Endothelial cell of hepatic sinusoid (primary cell): Measurements from ENCODE around the gene OR13J1.
"Not testable (repeated sequence)": the region's sequence is repeated elsewhere in the genome, so short reads cannot be mapped to it uniquely, and the experiment has no call there.

Experiments used
- in situ Hi-C: cut with HindIII; loops from 2 replicates; pipeline ENCODE4 v1.10.0; 2017; ENCODE audit warnings: low sequenced_read_pairs

Gene OR13J1

DNA sequence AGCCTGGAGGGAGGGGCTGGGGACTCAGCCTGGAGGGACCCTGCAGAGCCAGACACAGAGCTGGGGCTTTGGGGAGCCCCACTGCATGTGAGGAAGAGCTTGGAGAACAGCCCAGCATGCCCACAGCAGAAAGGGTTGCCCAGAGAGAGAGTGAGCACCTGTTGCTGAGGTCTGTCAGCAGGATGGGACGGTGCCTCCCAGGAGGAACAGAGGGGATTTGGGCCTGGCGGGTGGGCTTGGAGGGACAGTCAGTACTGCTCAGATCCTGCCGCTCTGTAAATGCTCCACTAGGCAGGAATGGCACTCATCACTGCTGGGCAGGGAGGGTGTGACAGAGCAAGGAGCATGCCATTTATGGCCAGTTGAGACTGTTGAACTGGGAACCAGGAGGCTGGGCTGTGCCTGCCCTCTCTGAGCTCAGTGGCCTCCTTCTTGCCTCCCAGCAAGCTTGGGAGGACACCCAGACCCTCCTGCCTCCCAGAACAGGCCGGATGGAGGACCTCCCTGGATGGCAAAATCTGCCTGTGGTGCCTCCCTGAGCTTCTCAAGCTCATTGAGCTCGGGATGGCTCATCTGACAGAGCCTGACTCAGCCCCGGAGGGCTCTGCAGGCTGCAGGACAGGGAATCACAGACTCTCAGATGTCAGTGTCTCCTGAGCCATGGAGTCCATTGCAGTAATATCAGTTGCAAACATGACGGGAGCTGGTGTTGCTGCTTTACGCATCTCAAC lies 35.0 kb upstream of the OR13J1 start:
- in situ Hi-C loops = loop anchor here (5.0 kb wide), 1 partner anchor 98 kb away; no protein-coding TSS in a partner anchor

DNA sequence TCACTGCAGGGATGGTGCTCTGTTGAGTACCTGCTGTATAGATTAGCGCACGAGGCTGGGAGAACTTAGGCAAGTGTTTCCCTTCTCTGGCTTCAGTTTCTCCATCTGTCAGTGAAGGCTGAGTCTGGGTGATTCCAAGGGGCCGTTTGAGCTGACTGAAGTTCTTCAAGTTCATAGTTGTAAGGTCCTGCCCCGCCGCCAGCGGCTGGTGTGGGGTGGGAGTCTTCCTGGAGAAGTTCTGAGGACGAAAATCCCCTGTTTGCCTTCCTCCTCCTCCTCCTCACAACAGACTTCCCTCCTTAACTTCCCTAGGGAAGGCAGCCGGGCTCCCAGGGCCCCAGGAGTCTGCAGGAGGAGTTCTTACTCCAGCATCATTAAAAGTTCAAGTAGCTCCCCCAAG lies 34.1 kb upstream of the OR13J1 start:
- in situ Hi-C loops = no loop called here

DNA sequence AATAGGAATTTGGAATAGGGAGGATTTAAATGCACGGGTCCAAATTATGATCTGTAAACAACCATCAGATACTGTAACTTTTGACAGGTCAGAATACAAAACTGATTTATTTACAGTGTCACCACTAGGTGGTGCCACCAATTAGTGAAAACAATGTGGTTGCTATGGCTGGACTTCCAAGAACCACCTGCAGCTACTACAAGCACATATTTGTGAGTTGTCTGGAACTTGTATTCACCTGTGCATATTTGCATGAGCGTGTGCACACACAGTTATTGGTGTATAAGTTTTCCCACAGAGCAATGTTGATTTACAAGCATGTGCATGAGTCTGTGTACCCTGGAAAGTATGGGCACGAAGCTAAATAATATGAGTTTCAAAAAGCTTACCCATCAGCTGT lies 32.8 kb upstream of the OR13J1 start:
- in situ Hi-C loops = no loop called here

DNA sequence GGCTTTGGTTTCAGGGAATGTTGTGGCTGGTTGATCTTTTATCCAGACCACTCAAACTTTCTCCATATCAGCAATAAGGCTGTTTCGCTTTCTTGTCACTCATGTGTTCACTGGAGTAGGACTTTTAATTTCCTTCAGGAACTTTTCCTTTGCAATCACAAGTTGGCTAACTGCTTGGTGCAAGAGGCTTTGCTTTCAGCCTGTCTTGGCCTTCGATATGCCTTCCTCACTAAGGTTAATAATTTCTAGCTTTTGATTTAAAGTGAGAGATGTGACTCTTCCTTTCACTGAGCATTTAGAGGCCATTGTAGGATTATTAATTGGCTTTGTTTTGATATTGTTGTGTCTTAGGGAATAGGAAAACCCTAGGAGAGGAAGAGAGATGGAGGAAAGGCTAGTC lies 28.8 kb upstream of the OR13J1 start:
- in situ Hi-C loops = no loop called here

DNA sequence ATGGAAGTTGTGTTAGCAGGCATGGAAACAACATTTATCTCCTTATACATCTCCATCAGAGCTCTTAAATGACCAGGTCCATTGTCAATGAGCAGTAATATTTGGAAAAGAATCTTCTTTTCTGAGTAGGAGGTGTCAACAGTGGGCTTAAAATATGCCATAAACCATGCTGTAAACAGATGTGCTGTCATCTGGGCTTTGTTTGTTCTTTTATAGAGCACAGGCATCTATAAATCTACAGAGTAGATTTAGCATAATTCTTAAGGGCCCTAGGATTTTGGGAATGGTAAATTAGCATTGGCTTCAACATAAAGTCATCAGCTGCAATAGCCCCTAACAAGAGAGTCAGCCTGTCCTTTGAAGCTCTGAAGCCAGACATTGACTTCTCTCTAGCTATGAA lies 28.1 kb upstream of the OR13J1 start:
- in situ Hi-C loops = no loop called here

DNA sequence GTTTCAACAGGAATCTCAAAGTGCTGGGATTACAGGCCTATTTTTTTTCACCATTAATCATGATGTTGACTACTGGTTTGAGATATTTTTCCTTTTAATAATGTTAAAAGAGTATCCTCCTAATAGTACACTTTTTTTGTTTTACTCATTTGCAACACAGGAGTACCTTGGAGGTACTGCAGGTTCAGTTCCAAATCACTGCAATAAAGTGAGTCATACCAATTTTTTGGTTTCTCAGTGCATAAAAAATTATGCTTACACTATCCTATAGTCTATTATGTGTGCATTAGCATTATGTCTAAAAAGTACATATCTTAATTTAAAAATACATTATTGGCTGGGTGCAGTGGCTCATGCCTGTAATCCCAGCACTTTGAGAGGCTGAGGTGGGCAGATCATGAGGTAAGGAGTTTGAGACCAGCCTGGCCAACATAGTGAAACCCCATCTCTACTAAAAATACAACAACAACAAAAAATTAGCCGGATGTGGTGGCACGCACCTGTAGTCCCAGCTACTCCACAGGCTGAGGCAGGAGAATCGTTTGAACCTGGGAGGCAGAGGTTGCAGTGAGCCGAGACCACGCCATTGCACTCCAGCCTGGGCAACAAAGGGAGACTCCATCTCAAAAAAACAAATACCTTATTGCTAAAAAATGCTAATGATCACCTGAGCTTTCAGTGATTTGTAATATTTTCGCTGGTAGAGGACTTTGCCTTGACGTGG lies 27.3 kb upstream of the OR13J1 start:
- in situ Hi-C loops = not testable (repeated sequence)

DNA sequence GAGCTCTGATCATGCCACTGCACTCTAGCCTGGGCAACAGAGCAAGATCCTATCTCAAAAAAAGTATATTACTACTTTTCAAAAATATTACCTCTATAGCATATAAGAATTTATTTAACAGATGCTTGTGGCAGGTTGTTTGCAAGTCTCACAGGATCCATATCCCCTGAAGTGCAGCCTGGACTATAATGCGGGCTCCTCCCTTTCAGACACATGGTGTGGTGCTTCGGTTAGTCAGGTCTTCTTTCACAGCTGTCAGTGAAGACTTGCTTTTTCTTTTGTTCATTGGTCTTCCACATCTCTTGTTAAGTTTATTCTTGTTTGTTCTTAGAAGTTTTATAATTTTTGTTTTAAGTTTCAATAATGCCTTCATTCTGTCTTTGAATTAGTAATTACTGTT lies 26.4 kb upstream of the OR13J1 start:
- in situ Hi-C loops = no loop called here

DNA sequence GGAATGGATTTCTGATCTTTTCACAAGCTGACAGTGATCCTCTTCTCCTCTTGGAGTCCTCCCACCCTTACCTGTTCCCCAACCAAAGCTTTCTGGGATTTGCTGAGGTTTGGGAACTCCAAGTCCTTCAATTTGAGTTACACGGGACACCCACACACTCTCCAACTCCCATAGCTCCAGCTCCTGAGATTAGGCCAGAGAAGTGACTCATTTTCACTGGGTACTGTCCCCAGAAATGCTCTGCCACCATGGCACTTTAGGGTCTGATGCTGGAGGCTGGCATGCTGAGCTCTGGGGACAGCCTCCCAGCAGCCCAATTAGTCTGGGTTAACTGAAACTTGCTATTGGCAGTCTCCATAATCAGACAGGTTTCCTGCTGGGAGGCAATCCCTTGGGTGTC lies 21.9 kb upstream of the OR13J1 start:
- in situ Hi-C loops = no loop called here

DNA sequence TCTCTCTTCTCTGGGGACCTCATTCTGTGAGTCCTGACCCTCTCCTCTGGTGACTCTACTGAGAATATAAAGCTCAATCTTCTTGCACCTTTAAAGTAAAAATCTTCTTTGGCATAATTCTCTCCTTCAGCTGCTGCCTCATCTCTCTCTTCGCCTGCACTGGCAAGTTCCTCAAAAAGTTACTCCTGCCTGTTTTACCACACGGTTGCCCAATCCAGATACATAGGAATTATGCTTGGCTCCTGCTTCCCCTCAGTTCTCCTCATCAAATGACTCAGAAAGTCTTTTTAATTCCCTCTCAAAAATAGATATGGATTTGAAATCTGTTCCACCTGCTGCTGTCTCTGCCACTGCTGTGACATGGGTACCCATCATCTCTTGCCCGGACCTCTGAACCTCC lies 21.4 kb upstream of the OR13J1 start:
- in situ Hi-C loops = no loop called here

DNA sequence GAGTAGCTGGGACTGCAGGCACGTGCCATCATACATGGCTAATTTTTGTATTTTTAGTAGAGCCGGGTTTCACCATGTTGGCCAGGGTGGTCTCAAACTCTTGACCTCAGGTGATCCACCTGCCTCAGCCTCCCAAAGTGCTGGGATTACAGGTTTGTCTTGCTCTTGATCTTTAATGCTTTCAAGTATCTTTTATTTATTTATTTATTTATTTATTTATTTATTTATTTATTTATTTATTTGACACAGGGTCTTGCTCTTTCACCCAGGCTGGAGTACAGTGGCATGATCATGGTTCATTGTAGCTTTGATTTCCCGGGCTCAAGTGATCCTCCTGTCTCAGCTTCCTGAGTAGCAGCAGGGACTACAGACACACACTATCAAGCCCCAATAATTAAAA lies 14.7 kb upstream of the OR13J1 start:
- in situ Hi-C loops = not testable (repeated sequence)

DNA sequence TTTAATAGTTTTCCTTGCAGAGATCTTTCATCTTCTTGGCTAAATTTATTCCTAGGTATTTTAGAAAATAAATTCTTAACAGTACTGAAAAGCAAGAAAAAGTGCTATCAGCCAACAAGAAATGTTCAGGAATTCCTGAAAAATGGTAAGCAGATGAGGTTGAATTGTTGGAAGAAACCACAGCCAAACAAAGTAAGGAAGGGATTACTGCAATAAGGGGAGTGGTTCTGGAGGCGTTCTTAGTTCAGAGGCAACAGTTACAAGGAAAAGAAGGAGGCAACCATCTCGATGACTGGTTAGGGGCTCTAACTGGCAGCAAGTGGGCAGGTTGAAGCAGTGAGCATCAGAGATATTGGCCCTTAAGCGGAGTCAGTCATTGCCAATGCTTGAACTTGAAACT lies 12.8 kb upstream of the OR13J1 start:
- in situ Hi-C loops = no loop called here

DNA sequence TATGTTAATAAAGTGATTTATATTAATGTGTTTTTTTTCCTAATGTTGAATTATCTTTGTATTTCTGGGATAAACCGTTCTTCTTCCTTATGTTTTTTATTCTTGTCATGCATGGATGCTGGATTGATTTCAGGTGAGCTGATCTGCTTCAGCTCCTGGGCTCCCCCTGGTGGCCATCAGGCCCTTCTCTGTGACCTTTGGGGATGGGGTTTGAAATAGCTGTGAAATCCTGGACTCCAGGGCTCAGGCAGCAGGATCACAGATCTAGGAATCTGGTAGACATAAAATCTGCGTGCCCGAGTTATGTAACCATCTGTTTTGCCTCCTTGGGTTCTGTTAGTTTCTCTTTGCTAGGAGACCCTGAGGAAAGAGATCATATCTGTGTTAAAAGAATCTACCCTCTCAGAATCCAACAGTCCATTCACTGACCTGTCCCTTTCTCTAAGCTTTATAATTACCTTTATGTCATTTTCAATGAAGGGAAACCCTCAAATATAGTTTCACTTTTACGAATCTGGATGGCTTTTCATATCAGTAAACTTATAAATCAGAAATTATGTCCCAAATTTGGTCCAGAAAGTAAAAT lies 12.2 kb upstream of the OR13J1 start:
- in situ Hi-C loops = no loop called here

DNA sequence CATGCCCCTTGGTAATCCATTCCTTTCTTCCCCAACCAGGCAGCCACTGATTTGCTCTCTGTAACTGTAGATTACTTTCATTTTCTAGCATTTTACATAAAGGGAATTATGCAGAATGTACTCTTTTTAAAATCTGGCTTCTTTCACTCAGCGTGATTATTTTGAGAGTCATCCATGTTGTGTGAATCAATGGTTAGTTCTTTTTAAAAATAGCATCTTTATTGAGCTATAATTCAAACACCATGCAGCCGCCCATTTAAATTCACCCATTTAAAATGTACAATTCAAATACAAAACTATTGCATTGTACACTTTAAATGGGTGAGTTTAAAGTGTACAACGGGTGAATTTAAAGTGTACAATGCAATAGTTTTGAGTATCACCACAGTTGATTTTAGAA lies 2.3 kb upstream of the OR13J1 start:
- in situ Hi-C loops = no loop called here

DNA sequence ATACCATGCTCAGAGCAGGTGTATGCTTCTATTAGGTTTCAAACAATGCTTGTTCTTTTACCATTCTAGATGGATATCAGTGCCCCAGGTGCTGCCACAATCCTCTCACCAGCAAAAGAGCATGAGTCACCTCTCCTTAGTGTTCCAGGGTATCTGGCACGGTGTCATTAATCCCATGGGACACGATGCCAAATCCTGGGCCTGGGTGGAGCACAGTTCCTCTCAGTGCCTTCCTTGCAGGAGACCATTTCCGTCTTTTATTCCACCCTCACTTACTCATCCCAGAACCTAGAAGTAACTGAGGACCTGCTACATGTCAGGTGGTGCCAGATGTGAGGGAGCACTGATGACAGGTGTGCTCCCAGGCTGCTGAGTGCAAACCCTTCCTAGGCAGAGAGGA lies 1.3 kb upstream of the OR13J1 start:
- in situ Hi-C loops = no loop called here

DNA sequence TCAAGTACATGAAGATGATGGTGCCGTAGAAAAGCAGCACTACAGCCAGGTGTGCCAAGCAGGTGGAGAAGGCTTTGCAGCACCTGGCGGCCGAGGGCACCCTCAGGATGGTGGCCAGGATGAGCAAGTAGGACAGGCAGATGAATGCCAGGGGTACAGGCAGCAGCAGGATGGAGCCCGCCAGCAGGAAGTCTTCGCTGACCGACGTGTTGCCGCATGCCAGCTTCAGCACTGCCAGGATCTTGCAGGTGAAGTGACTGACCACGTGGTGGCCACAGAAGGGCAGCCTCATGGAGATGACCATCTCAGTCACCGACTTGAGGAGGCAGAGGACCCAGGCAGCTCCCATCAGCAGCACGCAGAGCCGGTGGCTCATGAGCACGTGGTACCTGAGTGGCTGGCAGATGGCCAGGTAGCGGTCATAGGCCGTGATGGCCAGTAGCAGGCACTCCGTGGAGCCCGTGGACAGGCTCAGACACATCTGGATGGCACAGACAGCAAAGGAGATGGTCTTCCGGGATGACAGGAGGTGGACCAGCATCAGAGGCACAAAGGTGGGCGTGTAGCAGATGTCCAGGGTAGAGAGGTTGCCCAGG lies 482 bp downstream of the OR13J1 start:
- in situ Hi-C loops = loop anchor here (5.0 to 10.0 kb wide), 3 partner anchors 42 to 125 kb away; partner anchors contain the start of genes FAM221B, GBA2, RGP1 and TMEM8B

DNA sequence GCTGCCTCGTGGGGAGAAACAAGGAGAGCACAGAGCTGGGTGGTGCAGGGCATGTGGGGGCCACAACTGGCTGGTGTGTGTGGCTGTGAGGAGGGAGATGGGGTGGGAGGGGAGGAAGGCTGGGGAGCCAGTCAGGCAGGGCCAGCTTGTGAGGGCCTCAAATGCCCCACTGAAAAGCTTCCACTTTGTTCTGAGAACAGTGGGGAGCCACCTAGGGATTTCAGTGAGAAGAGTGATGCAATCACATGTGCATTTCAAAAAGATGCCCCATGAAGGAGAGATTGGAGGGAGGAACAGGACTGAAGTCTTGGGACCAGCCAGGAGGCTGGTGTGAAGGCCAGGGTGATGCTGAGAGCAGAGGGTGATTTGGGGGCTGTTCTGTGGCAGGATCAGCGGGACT lies 1.3 kb downstream of the OR13J1 start:
- in situ Hi-C loops = loop anchor here (5.0 to 10.0 kb wide), 3 partner anchors 42 to 124 kb away; partner anchors contain the start of genes FAM221B, GBA2, RGP1 and TMEM8B

DNA sequence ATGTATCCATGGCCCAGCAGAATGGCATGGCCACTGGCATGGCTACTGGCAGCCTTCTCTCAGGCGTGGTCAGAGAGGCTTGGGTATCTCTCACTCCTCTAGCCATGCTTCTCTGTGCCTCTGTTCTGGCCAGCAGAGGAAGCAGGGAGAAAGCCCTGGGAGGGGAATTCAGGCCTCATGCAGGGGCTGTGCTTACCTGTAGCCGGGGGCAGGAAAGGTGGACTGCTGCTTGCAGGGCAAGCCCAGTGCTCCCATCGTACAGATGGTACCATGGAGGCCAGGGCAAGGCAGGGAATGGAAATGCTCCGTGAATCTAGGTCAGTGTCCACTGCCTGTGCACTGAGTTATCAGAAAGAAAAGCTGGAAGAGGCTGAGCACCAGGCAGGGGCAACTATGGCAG lies 2.7 kb downstream of the OR13J1 start:
- in situ Hi-C loops = loop anchor here (5.0 to 10.0 kb wide), 3 partner anchors 40 to 123 kb away; partner anchors contain the start of genes FAM221B, GBA2, RGP1 and TMEM8B

DNA sequence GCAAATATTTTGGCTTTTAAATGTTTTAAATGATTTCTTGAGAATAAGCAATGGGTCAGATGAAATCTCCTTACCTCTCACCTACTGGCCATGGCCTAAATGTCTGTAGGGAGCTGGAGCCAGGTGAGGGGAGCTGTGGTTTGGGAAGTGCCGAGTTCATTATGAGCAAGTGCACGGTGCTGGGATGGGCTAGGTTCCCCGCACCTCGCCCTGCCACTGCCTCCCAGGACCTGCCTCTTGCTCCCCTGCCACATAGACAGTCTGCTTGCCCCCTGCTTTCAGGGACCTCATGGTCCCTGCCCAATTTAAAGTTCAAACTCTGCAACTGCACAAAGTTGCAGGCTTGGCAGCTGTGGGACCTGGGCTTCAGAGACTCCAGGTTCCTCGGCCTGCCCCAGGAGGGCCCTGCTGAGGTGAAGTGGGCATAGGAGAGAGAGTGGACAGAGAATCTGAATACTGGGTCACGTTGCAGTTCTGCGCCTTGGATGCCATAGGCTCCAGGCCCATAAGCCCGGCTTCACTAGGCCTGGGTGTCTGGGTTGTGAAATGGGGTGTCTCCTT lies 5.4 kb downstream of the OR13J1 start:
- in situ Hi-C loops = loop anchor here (5.0 to 10.0 kb wide), 3 partner anchors 37 to 120 kb away; partner anchors contain the start of genes FAM221B, GBA2, RGP1 and TMEM8B

DNA sequence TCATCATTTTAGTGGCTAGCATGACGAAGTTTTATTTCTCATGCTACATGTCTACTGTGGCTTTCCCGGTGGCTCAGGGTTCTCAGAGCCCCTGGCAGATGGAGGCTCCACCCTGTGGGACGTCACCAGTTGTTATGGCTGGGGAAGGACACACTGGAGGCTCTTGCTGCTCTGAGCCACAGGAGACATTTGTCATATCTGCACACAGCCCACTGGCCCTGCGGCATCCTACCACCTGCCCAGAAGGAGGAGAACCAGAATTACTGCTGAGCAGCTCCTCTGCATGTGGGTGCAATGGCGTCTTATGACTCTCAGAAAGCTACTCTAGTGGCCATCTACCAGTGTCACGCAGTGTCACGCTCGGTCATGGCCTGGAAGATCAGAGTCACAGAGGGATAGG lies 6.6 kb downstream of the OR13J1 start:
- in situ Hi-C loops = loop anchor here (10.0 kb wide), 1 partner anchor 119 kb away; the partner anchor contains the start of genes GBA2 and RGP1

DNA sequence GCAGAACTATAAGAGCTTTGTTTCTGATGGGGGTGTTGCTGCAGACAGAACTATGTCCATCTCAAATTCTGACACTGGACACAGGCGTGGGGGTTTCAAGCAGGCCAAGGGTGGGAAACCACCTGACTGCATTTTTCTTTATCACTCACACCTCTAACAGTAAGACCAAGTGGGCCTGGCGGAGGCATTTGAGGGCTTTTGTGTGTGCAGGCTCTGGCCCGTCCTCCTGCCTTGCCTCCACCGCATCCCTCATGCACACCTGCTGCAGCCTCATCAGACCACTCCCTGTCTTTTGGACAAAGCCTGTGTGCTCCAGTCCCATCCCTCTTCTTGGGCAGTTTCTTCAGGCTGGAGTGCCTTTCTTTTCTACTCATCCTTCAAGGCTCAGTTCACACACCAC lies 7.9 kb downstream of the OR13J1 start:
- in situ Hi-C loops = loop anchor here (10.0 kb wide), 1 partner anchor 118 kb away; the partner anchor contains the start of genes GBA2 and RGP1
